ENCODE data around the gene NBL1.

Gene NBL1

DNA sequence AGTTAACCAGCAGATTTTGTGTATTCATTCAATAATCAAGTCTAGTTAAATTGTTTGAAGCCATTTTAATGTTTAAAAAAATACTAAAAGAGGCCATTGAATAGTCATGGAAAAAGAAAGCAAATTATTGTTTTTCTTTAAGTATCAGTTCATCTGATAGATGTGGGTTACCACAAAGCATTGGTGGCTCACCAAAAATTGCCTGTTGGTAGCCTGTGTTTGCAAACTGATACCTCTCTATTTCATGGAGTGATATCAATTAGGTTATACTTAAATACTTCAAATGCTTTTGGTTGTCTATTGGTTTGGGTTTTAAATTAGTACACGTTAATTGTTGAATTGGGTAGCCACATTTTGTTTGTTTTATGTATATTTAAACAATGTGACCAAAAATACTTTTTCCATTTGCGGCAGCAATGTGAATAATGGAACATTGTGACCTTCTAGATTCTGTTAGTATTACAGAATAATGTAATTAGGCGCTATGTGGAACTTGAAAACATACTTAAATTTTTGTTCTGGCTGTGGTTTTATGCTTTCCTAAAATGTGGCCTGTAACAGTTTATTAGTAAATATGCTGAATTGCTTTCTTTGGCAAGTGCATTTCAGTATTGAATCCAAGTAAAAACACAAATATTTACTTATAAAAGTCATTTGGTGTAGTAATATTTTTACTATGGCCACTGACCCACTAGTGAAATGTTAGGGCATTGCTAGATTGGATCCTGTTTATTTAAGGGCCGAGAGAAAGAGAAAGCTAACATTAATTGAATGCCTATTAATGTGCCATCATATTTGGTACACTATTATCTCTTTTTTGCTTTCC lies 37.1 kb upstream of the NBL1 start:
- H3K27ac ChIP-seq (ENCODE audit: low read depth, low read length) = no peak overlapping the region
- no CpG with 5 or more reads among the region's 4 CpGs for WGBS (ENCODE audit: extremely low coverage, insufficient coverage, insufficient read length)
- H3K4me3 ChIP-seq (ENCODE audit: low read depth, low read length) = no peak overlapping the region

DNA sequence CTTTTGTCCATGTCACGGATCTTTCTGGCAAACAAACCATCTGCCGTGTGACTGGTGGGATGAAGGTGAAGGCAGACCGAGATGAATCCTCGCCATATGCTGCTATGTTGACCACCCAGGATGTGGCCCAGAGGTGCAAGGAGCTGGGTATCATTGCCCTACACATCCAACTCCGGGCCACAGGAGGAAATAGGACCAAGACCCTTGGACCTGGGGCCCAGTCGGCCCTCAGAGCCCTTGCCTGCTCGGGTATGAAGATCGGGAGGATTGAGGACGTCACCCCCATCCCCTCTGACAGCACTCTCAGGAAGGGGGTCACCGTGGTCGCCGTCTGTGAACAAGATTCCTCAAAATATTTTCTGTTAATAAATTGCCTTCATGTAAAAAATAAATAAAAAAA lies 35.9 kb upstream of the NBL1 start:
- Histone ChIP-seq H4K91ac (ENCODE audit: low read depth, low read length) (no peak overlapping the region), H3K14ac (ENCODE audit: low read length) (no peak overlapping the region), H2BK120ac (ENCODE audit: insufficient read depth, low read length, poor library complexity) (no peak overlapping the region), H3K9me3 (ENCODE audit: insufficient read depth, low read depth, low read length) (peaks cover 1% of the 10 kb centered on the region), H3K9ac (ENCODE audit: low read length) (no peak overlapping the region), H3K23ac (ENCODE audit: low read length) (no peak overlapping the region), H4K12ac (ENCODE audit: low read depth, low read length) (no peak overlapping the region), H3K4me3 (ENCODE audit: low read depth, low read length) (no peak overlapping the region), H3K79me2 (ENCODE audit: control insufficient read depth, insufficient read depth, low read length, poor library complexity) (peaks cover 4% of the 10 kb centered on the region), H3K4me2 (ENCODE audit: low read length) (no peak overlapping the region), H3K27ac (ENCODE audit: low read depth, low read length) (no peak overlapping the region), H2AFZ (ENCODE audit: insufficient read depth, low read length, poor library complexity) (no peak overlapping the region), H3K4ac (ENCODE audit: low read depth, low read length) (peak overlapping the region; percentile 50), H3K18ac (ENCODE audit: low read length) (peak overlapping the region; percentile 46), H2AK5ac (ENCODE audit: low read length) (no peak overlapping the region), H3K79me1 (ENCODE audit: low read length) (no peaks in the 10 kb centered on the region), H3K36me3 (ENCODE audit: control insufficient read depth in 1 of 2, insufficient read depth in 2 of 2, low read length in 2 of 2) (peaks cover 3 to 5% of the 10 kb centered on the region in 2 experiments), H3K27me3 (ENCODE audit: insufficient read depth, low read length) (no peaks in the 10 kb centered on the region), H2BK12ac (ENCODE audit: low read length) (no peak overlapping the region), H2BK5ac (ENCODE audit: low read depth, low read length, poor library complexity) (no peak overlapping the region), H4K8ac (ENCODE audit: low read depth, low read length) (no peak overlapping the region), H3K4me1 (ENCODE audit: control insufficient read depth in 1 of 2, insufficient read depth in 2 of 2, low read length in 2 of 2) (no peaks in the 10 kb centered on the region)
- DNase-seq = no peak
- no CpG with 5 or more reads among the region's 12 CpGs for WGBS (ENCODE audit: extremely low coverage, insufficient coverage, insufficient read length)

More for the DNA sequence above, 37.1 kb upstream of the NBL1 start:
- Histone ChIP-seq H2AFZ (ENCODE audit: insufficient read depth, low read length, poor library complexity) (no peak overlapping the region), H3K4me2 (ENCODE audit: low read length) (no peak overlapping the region), H2AK5ac (ENCODE audit: low read length) (no peak overlapping the region), H3K27me3 (ENCODE audit: insufficient read depth, low read length) (no peaks in the 10 kb centered on the region), H2BK12ac (ENCODE audit: low read length) (no peak overlapping the region), H3K18ac (ENCODE audit: low read length) (no peak overlapping the region), H3K36me3 (ENCODE audit: control insufficient read depth in 1 of 2, insufficient read depth in 2 of 2, low read length in 2 of 2) (peaks cover 3 to 5% of the 10 kb centered on the region in 2 experiments), H3K4ac (ENCODE audit: low read depth, low read length) (no peak overlapping the region), H3K9ac (ENCODE audit: low read length) (no peak overlapping the region), H3K79me1 (ENCODE audit: low read length) (no peaks in the 10 kb centered on the region), H3K79me2 (ENCODE audit: control insufficient read depth, insufficient read depth, low read length, poor library complexity) (peaks cover 4% of the 10 kb centered on the region), H2BK5ac (ENCODE audit: low read depth, low read length, poor library complexity) (no peak overlapping the region), H3K9me3 (ENCODE audit: insufficient read depth, low read depth, low read length) (peaks cover 1% of the 10 kb centered on the region), H4K91ac (ENCODE audit: low read depth, low read length) (no peak overlapping the region), H4K12ac (ENCODE audit: low read depth, low read length) (no peak overlapping the region), H2BK120ac (ENCODE audit: insufficient read depth, low read length, poor library complexity) (no peak overlapping the region), H3K14ac (ENCODE audit: low read length) (no peak overlapping the region), H3K23ac (ENCODE audit: low read length) (no peak overlapping the region), H4K8ac (ENCODE audit: low read depth, low read length) (no peak overlapping the region), H3K4me1 (ENCODE audit: control insufficient read depth in 1 of 2, insufficient read depth in 2 of 2, low read length in 2 of 2) (no peaks in the 10 kb centered on the region)
- DNase-seq = no peak

DNA sequence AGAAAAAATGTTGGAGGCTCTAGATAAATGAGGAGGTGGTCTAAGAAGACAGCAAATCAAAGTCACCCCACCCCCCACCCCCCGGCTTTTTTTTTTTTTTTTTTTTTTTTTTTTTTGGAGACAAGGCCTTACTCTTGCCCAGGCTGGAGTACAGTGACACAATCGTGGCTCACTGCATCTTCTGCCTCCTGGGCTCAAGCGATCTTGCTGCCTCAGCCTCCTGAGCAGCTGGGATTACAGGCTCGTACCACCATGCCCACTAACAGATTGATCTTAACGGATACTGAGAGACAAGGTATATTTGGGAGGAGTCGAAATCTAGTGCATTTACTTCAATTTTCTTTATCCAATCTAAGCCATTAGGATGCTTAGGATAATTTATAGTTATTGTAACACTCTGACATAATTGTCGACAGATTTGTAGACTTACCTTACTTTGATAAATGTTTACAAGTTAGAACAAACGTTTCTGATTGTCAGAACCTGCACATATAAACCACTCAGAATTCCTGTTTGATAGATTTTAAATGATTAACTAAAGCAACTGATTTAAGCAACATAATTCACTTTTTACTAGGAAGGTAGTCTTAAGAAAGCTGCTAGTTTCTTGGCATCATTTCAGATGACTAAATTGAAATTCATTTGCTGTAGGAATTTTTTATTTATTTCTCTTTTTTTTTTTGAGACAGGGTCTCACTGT lies 33.7 kb upstream of the NBL1 start:
- Histone ChIP-seq H3K23ac (ENCODE audit: low read length) (no peak overlapping the region), H2BK12ac (ENCODE audit: low read length) (no peak overlapping the region), H3K79me1 (ENCODE audit: low read length) (no peaks in the 10 kb centered on the region), H3K36me3 (ENCODE audit: control insufficient read depth in 1 of 2, insufficient read depth in 2 of 2, low read length in 2 of 2) (peaks cover 3 to 6% of the 10 kb centered on the region in 2 experiments), H3K4ac (ENCODE audit: low read depth, low read length) (no peak overlapping the region), H2BK120ac (ENCODE audit: insufficient read depth, low read length, poor library complexity) (no peak overlapping the region), H3K4me2 (ENCODE audit: low read length) (no peak overlapping the region), H4K12ac (ENCODE audit: low read depth, low read length) (no peak overlapping the region), H4K91ac (ENCODE audit: low read depth, low read length) (no peak overlapping the region), H3K9me3 (ENCODE audit: insufficient read depth, low read depth, low read length) (peaks cover 1% of the 10 kb centered on the region), H3K79me2 (ENCODE audit: control insufficient read depth, insufficient read depth, low read length, poor library complexity) (peaks cover 2% of the 10 kb centered on the region), H3K4me3 (ENCODE audit: low read depth, low read length) (no peak overlapping the region), H2AK5ac (ENCODE audit: low read length) (no peak overlapping the region), H3K9ac (ENCODE audit: low read length) (no peak overlapping the region), H2BK5ac (ENCODE audit: low read depth, low read length, poor library complexity) (no peak overlapping the region), H2AFZ (ENCODE audit: insufficient read depth, low read length, poor library complexity) (no peak overlapping the region), H3K14ac (ENCODE audit: low read length) (no peak overlapping the region), H3K4me1 (ENCODE audit: control insufficient read depth in 1 of 2, insufficient read depth in 2 of 2, low read length in 2 of 2) (no peaks in the 10 kb centered on the region), H3K18ac (ENCODE audit: low read length) (no peak overlapping the region), H3K27ac (ENCODE audit: low read depth, low read length) (no peak overlapping the region), H4K8ac (ENCODE audit: low read depth, low read length) (no peak overlapping the region), H3K27me3 (ENCODE audit: insufficient read depth, low read length) (no peaks in the 10 kb centered on the region)
- no peak for DNase-seq
- no CpG with 5 or more reads among the region's 8 CpGs for WGBS (ENCODE audit: extremely low coverage, insufficient coverage, insufficient read length)

DNA sequence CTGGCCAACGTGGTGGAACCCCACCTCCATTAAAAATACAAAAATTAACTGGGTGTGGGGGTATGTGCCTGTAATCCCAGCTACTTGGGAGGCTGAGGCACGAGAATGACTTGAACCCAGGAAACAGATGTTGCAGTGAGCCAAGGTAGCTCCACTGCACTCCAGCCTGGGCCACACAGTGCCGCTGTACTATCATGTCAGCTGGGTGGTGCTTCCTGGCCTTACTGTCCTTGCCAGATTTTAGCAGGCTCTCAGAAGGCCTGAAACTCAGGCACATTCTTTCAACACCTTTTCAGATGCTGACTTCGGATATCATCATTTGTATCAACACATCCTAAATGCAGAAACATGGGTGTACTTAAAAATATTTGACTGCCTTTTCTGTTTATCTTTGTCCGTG lies 31.6 kb upstream of the NBL1 start:
- no peak overlapping the region for H3K23ac ChIP-seq (ENCODE audit: low read length)
- no peaks in the 10 kb centered on the region for H3K4me1 ChIP-seq (ENCODE audit: control insufficient read depth in 1 of 2, insufficient read depth in 2 of 2, low read length in 2 of 2)
- H4K12ac ChIP-seq (ENCODE audit: low read depth, low read length) = no peak overlapping the region
- no peak overlapping the region for H2BK120ac ChIP-seq (ENCODE audit: insufficient read depth, low read length, poor library complexity)
- no peak overlapping the region for H2BK12ac ChIP-seq (ENCODE audit: low read length)
- no peak overlapping the region for H4K91ac ChIP-seq (ENCODE audit: low read depth, low read length)
- no peak overlapping the region for H3K4me2 ChIP-seq (ENCODE audit: low read length)
- H3K79me2 ChIP-seq (ENCODE audit: control insufficient read depth, insufficient read depth, low read length, poor library complexity) = peaks cover 2% of the 10 kb centered on the region
- no peaks in the 10 kb centered on the region for H3K79me1 ChIP-seq (ENCODE audit: low read length)
- H3K9ac ChIP-seq (ENCODE audit: low read length) = no peak overlapping the region
- H3K14ac ChIP-seq (ENCODE audit: low read length) = no peak overlapping the region
- H3K4ac ChIP-seq (ENCODE audit: low read depth, low read length) = no peak overlapping the region
- peaks cover 1% of the 10 kb centered on the region for H3K9me3 ChIP-seq (ENCODE audit: insufficient read depth, low read depth, low read length)
- H4K8ac ChIP-seq (ENCODE audit: low read depth, low read length) = no peak overlapping the region
- no peak overlapping the region for H2BK5ac ChIP-seq (ENCODE audit: low read depth, low read length, poor library complexity)
- no peak overlapping the region for H3K18ac ChIP-seq (ENCODE audit: low read length)
- H2AK5ac ChIP-seq (ENCODE audit: low read length) = no peak overlapping the region
- H3K27me3 ChIP-seq (ENCODE audit: insufficient read depth, low read length) = no peaks in the 10 kb centered on the region
- DNase-seq = no peak
- no peak overlapping the region for H3K4me3 ChIP-seq (ENCODE audit: low read depth, low read length)
- H2AFZ ChIP-seq (ENCODE audit: insufficient read depth, low read length, poor library complexity) = no peak overlapping the region
- WGBS (ENCODE audit: extremely low coverage, insufficient coverage, insufficient read length) = no CpG with 5 or more reads among the region's 5 CpGs
- peaks cover 3 to 7% of the 10 kb centered on the region in 2 experiments for H3K36me3 ChIP-seq (ENCODE audit: control insufficient read depth in 1 of 2, insufficient read depth in 2 of 2, low read length in 2 of 2)
- H3K27ac ChIP-seq (ENCODE audit: low read depth, low read length) = no peak overlapping the region
